ENCODE results near the gene SLC16A7. TPM values are rescaled to one million over a fixed set of nuclear protein-coding genes. Genes with fewer than 3 reads are reported as not detected.

The SLC16A7 gene
- total RNA-seq, 1 donor from 2014 or later: 38.8 TPM

GRCh38 chr12:59828521-59828920 lies 232.7 kb downstream of the SLC16A7 start:
- no peak for DNase-seq (ENCODE audit: extremely low spot score in 2 of 2)
- Histone ChIP-seq H3K36me3 (no peaks in the 10 kb centered on the region), H3K27me3 (no peaks in the 10 kb centered on the region), H3K9me3 (no peaks in the 10 kb centered on the region), H3K4me1 (no peaks in the 10 kb centered on the region), H3K4me3 (no peak overlapping the region), H3K27ac (no peak overlapping the region)
- TF ChIP-seq POLR2AphosphoS5 (IDR thresholded peaks at IDR 0.05; ENCODE audit: insufficient read depth in 1 of 2, low read depth in 1 of 2): no peak
- no peak for TF ChIP-seq POLR2A (IDR thresholded peaks at IDR 0.05)
- no peak for TF ChIP-seq CTCF (IDR thresholded peaks at IDR 0.05)
- intact Hi-C loops (cut with DNase I): no loop called here

GRCh38 chr12:59833408-59833807 lies 237.6 kb downstream of the SLC16A7 start:
- no peaks in the 10 kb centered on the region for H3K27me3 ChIP-seq
- DNase-seq (ENCODE audit: extremely low spot score in 2 of 2): no peak
- intact Hi-C loops (cut with DNase I): no loop called here
- no peaks in the 10 kb centered on the region for H3K36me3 ChIP-seq
- no peaks in the 10 kb centered on the region for H3K9me3 ChIP-seq
- H3K4me1 ChIP-seq: no peaks in the 10 kb centered on the region
- TF ChIP-seq CTCF (IDR thresholded peaks at IDR 0.05) (no peak), POLR2A (IDR thresholded peaks at IDR 0.05) (no peak), POLR2AphosphoS5 (IDR thresholded peaks at IDR 0.05; ENCODE audit: insufficient read depth in 1 of 2, low read depth in 1 of 2) (no peak)
- H3K27ac ChIP-seq: no peak overlapping the region
- H3K4me3 ChIP-seq: no peak overlapping the region

- DNase-seq (ENCODE audit: extremely low spot score in 2 of 2): no peak
- no peaks in the 10 kb centered on the region for H3K9me3 ChIP-seq
- H3K36me3 ChIP-seq: no peaks in the 10 kb centered on the region
- H3K4me3 ChIP-seq: no peak overlapping the region
- H3K27me3 ChIP-seq: no peaks in the 10 kb centered on the region
- TF ChIP-seq CTCF (IDR thresholded peaks at IDR 0.05) (no peak), POLR2AphosphoS5 (IDR thresholded peaks at IDR 0.05; ENCODE audit: insufficient read depth in 1 of 2, low read depth in 1 of 2) (no peak), POLR2A (IDR thresholded peaks at IDR 0.05) (no peak)
- intact Hi-C loops (cut with DNase I): no loop called here
- no peaks in the 10 kb centered on the region for H3K4me1 ChIP-seq
- no peak overlapping the region for H3K27ac ChIP-seq
Observed at GRCh38 chr12:59834659-59835474, 239.0 kb downstream of the SLC16A7 start.

Small RNA genes within 50 kb of the gene (small RNA-seq; reads per million reads assigned to genes)
- gene AC079905.2 (not detected), gene RNU4-20P (not detected)

Data from vagina (tissue), 2 donors.